Measurements from ENCODE around the gene NRARP. TPM values are rescaled to one million over a fixed set of nuclear protein-coding genes. Genes with fewer than 3 reads are reported as not detected.

NRARP gene
- total RNA-seq, 1 donor from 2014 or later: 51.7 TPM

- Histone ChIP-seq H3K36me3 (no peaks in the 10 kb centered on the region), H3K4me1 (peaks cover 5 to 8% of the 10 kb centered on the region in 2 donors), H3K27ac (no peak overlapping the region), H3K9me3 (no peaks in the 10 kb centered on the region), H3K4me3 (peak overlapping the region; percentile 44 to 57), H3K27me3 (peaks cover 27% of the 10 kb centered on the region)
- no peak for DNase-seq (ENCODE audit: low spot score in 2 of 2)
- intact Hi-C loops (cut with DNase I): loop anchor here (2.0 to 10.0 kb wide), 2 partner anchors 111 to 229 kb away; no protein-coding TSS in a partner anchor
- peak in 1 of 3 experiments; percentile 86 for TF ChIP-seq CTCF (IDR thresholded peaks at IDR 0.05)
Observed at GRCh38 chr9:137295238-137295811, 6.7 kb downstream of the NRARP start.

GRCh38 chr9:137294681-137295237, 7.3 kb downstream of the NRARP start:
- intact Hi-C loops (cut with DNase I): loop anchor here (2.0 to 10.0 kb wide), 2 partner anchors 112 to 230 kb away; no protein-coding TSS in a partner anchor
- H3K27me3 ChIP-seq: peaks cover 27% of the 10 kb centered on the region
- H3K4me3 ChIP-seq: peak overlapping the region; percentile 44 to 57
- H3K27ac ChIP-seq: no peak overlapping the region
- H3K4me1 ChIP-seq: peaks cover 4 to 7% of the 10 kb centered on the region in 2 donors
- peak in 1 of 3 experiments; percentile 14 for TF ChIP-seq CTCF (IDR thresholded peaks at IDR 0.05)
- H3K9me3 ChIP-seq: no peaks in the 10 kb centered on the region
- DNase-seq (ENCODE audit: low spot score in 2 of 2): no peak
- no peaks in the 10 kb centered on the region for H3K36me3 ChIP-seq

- no peak for DNase-seq (ENCODE audit: low spot score in 2 of 2)
- Histone ChIP-seq H3K4me3 (no peak overlapping the region), H3K36me3 (no peaks in the 10 kb centered on the region), H3K9me3 (no peaks in the 10 kb centered on the region), H3K4me1 (peaks cover 4 to 7% of the 10 kb centered on the region in 2 donors), H3K27ac (no peak overlapping the region), H3K27me3 (peaks cover 27% of the 10 kb centered on the region)
- intact Hi-C loops (cut with DNase I): loop anchor here (2.0 to 10.0 kb wide), 2 partner anchors 113 to 231 kb away; no protein-coding TSS in a partner anchor
- no peak for TF ChIP-seq CTCF (IDR thresholded peaks at IDR 0.05)
Observed at GRCh38 chr9:137294091-137294680, 7.9 kb downstream of the NRARP start.

- no peaks in the 10 kb centered on the region for H3K36me3 ChIP-seq
- no peaks in the 10 kb centered on the region for H3K9me3 ChIP-seq
- TF ChIP-seq CTCF (IDR thresholded peaks at IDR 0.05): no peak
- no peak for DNase-seq (ENCODE audit: low spot score in 2 of 2)
- H3K4me3 ChIP-seq: no peak overlapping the region
- H3K4me1 ChIP-seq: peaks cover 4 to 7% of the 10 kb centered on the region in 2 donors
- intact Hi-C loops (cut with DNase I): loop anchor here (2.0 to 10.0 kb wide), 2 partner anchors 113 to 231 kb away; no protein-coding TSS in a partner anchor
- H3K27ac ChIP-seq: no peak overlapping the region
- H3K27me3 ChIP-seq: peaks cover 23% of the 10 kb centered on the region
Observed at GRCh38 chr9:137293482-137294090, 8.5 kb downstream of the NRARP start.

GRCh38 chr9:137293094-137293481, 9.0 kb downstream of the NRARP start:
- intact Hi-C loops (cut with DNase I): loop anchor here (10.0 kb wide), 1 partner anchor 232 kb away; no protein-coding TSS in a partner anchor
- Histone ChIP-seq H3K4me1 (peaks cover 4 to 7% of the 10 kb centered on the region in 2 donors), H3K4me3 (no peak overlapping the region), H3K9me3 (no peaks in the 10 kb centered on the region), H3K36me3 (no peaks in the 10 kb centered on the region), H3K27ac (no peak overlapping the region), H3K27me3 (peaks cover 22% of the 10 kb centered on the region)
- no peak for DNase-seq (ENCODE audit: low spot score in 2 of 2)
- TF ChIP-seq CTCF (IDR thresholded peaks at IDR 0.05): no peak

Measured in ascending aorta (tissue), 2 donors.